HG03432 (cell line): ENCODE measurements around the gene CENPX.

Source experiments
- ATAC-seq: cut with Tn5 transposase; IDR thresholded peaks from one replicate; pipeline ENCODE4 v1.9.1; 2021; ENCODE audit warnings: mild to moderate bottlenecking, moderate library complexity; ENCODE audit not compliant: unreplicated experiment

Gene CENPX

GRCh38 chr17:82000803-82001570, 21.7 kb downstream of the CENPX start:
- ATAC-seq = no peak

- no peak for ATAC-seq
Measured at GRCh38 chr17:81999976-82000802, 22.5 kb downstream of the CENPX start.

GRCh38 chr17:81999587-81999975, 23.1 kb downstream of the CENPX start:
- ATAC-seq = no peak

GRCh38 chr17:81998691-81999438, 23.8 kb downstream of the CENPX start:
- no peak for ATAC-seq

- ATAC-seq = no peak
Measured at GRCh38 chr17:81998212-81998611, 24.5 kb downstream of the CENPX start.

GRCh38 chr17:81996757-81997441, 25.8 kb downstream of the CENPX start:
- no peak for ATAC-seq

GRCh38 chr17:81996232-81996756, 26.4 kb downstream of the CENPX start:
- ATAC-seq = no peak

GRCh38 chr17:81995463-81996231, 27.0 kb downstream of the CENPX start:
- ATAC-seq = no peak

- no peak for ATAC-seq
Measured at GRCh38 chr17:81994593-81995462, 27.9 kb downstream of the CENPX start.

- ATAC-seq = no peak
Measured at GRCh38 chr17:81993729-81994592, 28.7 kb downstream of the CENPX start.

- ATAC-seq = no peak
Measured at GRCh38 chr17:81992306-81993102, 30.2 kb downstream of the CENPX start.

- ATAC-seq = no peak
Measured at GRCh38 chr17:81991684-81992305, 30.9 kb downstream of the CENPX start.

- no peak for ATAC-seq
Measured at GRCh38 chr17:81990836-81991683, 31.6 kb downstream of the CENPX start.

- no peak for ATAC-seq
Measured at GRCh38 chr17:81987161-81987770, 35.4 kb downstream of the CENPX start.

- no peak for ATAC-seq
Measured at GRCh38 chr17:81986606-81987005, 36.1 kb downstream of the CENPX start.
